K562 (cell line): ENCODE data around the gene CES5A. TPM values are rescaled to one million over a fixed set of nuclear protein-coding genes. Genes with fewer than 3 reads are reported as not detected.

Source experiments
- ARID1B ChIP-seq: fragments of 450-650 bp; IDR thresholded peaks from 2 replicates; pipeline ENCODE4 v1.6.1; 2016; ENCODE audit warnings: antibody characterized with exemption, mild to moderate bottlenecking, inconsistent platforms
- ARNT ChIP-seq, 2 experiments: fragments of 450-650 bp; IDR thresholded peaks; 2 replicates each; pipeline ENCODE4 v1.6.1; 2016; ENCODE audit warnings: mild to moderate bottlenecking in 1 of 2
- CREB3 ChIP-seq: fragments of 450-650 bp; conservative IDR thresholded peaks from 2 replicates; pipeline ENCODE4 v1.6.1; 2016; ENCODE audit warnings: missing genetic modification characterization, low read depth, mild to moderate bottlenecking, missing compliant biosample characterization, moderate library complexity
- SNRNP70 ChIP-seq: fragments of 200-400 bp; formaldehyde crosslinking; optimal IDR thresholded peaks from 2 replicates; pipeline ENCODE3; 2017; ENCODE audit warnings: low read depth, low read length
- polyA plus RNA-seq, 8 experiments: library from polyadenylated mRNA; depleted of rRNA in 4 of 8; stranded (reverse) in 5 of 8; unstranded in 3 of 8; fragments of >200 nt; fragmentation: Nextera tagmentation in 2 of 8; fragmentation: Illumina TruSeq in 1 of 8; extraction: Ambion mirVana in 2 of 8; extraction: Trizol in 1 of 8; gene quantifications; 2 replicates each; pipeline versions ENCODE4 v1.2.1 to v1.2.3, GENCODE V29; 2011 to 2014; ENCODE audit warnings: inconsistent platforms in 1 of 8, missing spikeins in 1 of 8
- total RNA-seq, 7 experiments: library from RNA; depleted of rRNA in 6 of 7; stranded (reverse); fragments of >200 nt in 6 of 7; fragmentation: Illumina TruSeq in 2 of 7; extraction: Trizol in 2 of 7; gene quantifications; 2 replicates each; pipeline versions ENCODE4 v1.2.1 to v1.2.3, GENCODE V29; 2011 to 2021; ENCODE audit warnings: low replicate concordance in 1 of 7
- TF ChIP-seq, protein P1 (sequence below), 2 experiments: fragments of 450-650 bp in 1 of 2; sonication (generic) in 1 of 2; formaldehyde crosslinking in 1 of 2; IDR thresholded peaks; 2 replicates each; pipeline versions ENCODE4 v1.7.1 to v1.9.0; 2016 to 2022; ENCODE audit warnings: inconsistent platforms in 1 of 2, mild to moderate bottlenecking in 1 of 2, missing genetic modification reagents in 1 of 2
- TF ChIP-seq, protein P2 (sequence below): fragments of 250-450 bp; sonication (Bioruptor Pico); IDR thresholded peaks from 2 replicates; pipeline ENCODE4 v1.4.0; 2020; ENCODE audit warnings: mild to moderate bottlenecking, moderate library complexity
- TF ChIP-seq, protein P3 (sequence below): fragments of 450-650 bp; formaldehyde crosslinking; IDR thresholded peaks from 2 replicates; pipeline ENCODE4 v1.4.0; 2022; ENCODE audit warnings: missing genetic modification characterization

CES5A gene
- total and polyA plus RNA-seq, 9 of the 15 experiments (the other 6 are each of a cell fraction or from before 2014, with no cell fraction given): 0.07 to 0.17 (median 0.15) TPM; not detected in 4

DNA sequence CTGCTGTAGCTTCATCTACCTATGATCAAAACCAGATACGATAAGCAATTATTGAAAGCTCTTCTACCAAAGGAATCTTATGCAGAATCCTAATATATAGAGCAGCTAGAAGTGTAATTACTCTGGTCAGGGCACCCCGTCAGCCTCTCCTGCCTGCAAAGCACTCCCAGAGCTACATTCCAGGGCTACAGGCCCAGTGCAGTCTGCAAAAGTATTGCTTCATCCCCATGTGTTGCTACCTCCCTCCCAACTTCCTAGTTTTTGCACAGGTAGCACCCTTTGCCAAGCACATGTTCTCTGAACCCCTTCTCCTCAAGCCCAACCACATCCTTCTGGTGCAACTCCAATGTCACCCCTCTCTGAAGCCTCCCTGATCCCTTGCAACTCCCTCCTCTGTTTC is 7.0 kb downstream of the CES5A start (continued):
- TF ChIP-seq, protein P1, sequence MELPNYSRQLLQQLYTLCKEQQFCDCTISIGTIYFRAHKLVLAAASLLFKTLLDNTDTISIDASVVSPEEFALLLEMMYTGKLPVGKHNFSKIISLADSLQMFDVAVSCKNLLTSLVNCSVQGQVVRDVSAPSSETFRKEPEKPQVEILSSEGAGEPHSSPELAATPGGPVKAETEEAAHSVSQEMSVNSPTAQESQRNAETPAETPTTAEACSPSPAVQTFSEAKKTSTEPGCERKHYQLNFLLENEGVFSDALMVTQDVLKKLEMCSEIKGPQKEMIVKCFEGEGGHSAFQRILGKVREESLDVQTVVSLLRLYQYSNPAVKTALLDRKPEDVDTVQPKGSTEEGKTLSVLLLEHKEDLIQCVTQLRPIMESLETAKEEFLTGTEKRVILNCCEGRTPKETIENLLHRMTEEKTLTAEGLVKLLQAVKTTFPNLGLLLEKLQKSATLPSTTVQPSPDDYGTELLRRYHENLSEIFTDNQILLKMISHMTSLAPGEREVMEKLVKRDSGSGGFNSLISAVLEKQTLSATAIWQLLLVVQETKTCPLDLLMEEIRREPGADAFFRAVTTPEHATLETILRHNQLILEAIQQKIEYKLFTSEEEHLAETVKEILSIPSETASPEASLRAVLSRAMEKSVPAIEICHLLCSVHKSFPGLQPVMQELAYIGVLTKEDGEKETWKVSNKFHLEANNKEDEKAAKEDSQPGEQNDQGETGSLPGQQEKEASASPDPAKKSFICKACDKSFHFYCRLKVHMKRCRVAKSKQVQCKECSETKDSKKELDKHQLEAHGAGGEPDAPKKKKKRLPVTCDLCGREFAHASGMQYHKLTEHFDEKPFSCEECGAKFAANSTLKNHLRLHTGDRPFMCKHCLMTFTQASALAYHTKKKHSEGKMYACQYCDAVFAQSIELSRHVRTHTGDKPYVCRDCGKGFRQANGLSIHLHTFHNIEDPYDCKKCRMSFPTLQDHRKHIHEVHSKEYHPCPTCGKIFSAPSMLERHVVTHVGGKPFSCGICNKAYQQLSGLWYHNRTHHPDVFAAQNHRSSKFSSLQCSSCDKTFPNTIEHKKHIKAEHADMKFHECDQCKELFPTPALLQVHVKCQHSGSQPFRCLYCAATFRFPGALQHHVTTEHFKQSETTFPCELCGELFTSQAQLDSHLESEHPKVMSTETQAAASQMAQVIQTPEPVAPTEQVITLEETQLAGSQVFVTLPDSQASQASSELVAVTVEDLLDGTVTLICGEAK (IDR thresholded peaks at IDR 0.05): no peak
- TF ChIP-seq, protein P1 (CRISPR knock-in tag; IDR thresholded peaks at IDR 0.05): no peak
- no peak for TF ChIP-seq CREB3 (tag)
- no peak for TF ChIP-seq ARID1B
- TF ChIP-seq ARNT (IDR thresholded peaks at IDR 0.05): no peak
- TF ChIP-seq, protein P2, sequence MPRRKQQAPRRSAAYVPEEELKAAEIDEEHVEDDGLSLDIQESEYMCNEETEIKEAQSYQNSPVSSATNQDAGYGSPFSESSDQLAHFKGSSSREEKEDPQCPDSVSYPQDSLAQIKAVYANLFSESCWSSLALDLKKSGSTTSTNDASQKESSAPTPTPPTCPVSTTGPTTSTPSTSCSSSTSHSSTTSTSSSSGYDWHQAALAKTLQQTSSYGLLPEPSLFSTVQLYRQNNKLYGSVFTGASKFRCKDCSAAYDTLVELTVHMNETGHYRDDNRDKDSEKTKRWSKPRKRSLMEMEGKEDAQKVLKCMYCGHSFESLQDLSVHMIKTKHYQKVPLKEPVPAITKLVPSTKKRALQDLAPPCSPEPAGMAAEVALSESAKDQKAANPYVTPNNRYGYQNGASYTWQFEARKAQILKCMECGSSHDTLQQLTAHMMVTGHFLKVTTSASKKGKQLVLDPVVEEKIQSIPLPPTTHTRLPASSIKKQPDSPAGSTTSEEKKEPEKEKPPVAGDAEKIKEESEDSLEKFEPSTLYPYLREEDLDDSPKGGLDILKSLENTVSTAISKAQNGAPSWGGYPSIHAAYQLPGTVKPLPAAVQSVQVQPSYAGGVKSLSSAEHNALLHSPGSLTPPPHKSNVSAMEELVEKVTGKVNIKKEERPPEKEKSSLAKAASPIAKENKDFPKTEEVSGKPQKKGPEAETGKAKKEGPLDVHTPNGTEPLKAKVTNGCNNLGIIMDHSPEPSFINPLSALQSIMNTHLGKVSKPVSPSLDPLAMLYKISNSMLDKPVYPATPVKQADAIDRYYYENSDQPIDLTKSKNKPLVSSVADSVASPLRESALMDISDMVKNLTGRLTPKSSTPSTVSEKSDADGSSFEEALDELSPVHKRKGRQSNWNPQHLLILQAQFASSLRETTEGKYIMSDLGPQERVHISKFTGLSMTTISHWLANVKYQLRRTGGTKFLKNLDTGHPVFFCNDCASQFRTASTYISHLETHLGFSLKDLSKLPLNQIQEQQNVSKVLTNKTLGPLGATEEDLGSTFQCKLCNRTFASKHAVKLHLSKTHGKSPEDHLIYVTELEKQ: no peak
- TF ChIP-seq SNRNP70: no peak
- TF ChIP-seq, protein P3, sequence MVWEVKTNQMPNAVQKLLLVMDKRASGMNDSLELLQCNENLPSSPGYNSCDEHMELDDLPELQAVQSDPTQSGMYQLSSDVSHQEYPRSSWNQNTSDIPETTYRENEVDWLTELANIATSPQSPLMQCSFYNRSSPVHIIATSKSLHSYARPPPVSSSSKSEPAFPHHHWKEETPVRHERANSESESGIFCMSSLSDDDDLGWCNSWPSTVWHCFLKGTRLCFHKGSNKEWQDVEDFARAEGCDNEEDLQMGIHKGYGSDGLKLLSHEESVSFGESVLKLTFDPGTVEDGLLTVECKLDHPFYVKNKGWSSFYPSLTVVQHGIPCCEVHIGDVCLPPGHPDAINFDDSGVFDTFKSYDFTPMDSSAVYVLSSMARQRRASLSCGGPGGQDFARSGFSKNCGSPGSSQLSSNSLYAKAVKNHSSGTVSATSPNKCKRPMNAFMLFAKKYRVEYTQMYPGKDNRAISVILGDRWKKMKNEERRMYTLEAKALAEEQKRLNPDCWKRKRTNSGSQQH (CRISPR knock-in tag): no peak
